DND-41 (cell line): ENCODE data around the gene TUBB2B.
"Not testable (repeated sequence)": the region's sequence is repeated elsewhere in the genome, so short reads cannot be mapped to it uniquely, and the experiment has no call there.

ENCODE experiments used
- EZH2 ChIP-seq: IDR thresholded peaks from 3 replicates; pipeline ENCODE4 v1.6.1; 2012; ENCODE audit warnings: borderline replicate concordance, low read depth, mild to moderate bottlenecking, moderate library complexity, low read length, inconsistent platforms; ENCODE audit not compliant: severe bottlenecking
- TF ChIP-seq, protein P1 (sequence below): IDR thresholded peaks from 2 replicates; pipeline ENCODE4 v1.5.1; 2012; ENCODE audit warnings: borderline replicate concordance, low read length, moderate library complexity, mild to moderate bottlenecking; ENCODE audit not compliant: poor library complexity, severe bottlenecking; ENCODE audit errors: extremely low read depth

DNA sequence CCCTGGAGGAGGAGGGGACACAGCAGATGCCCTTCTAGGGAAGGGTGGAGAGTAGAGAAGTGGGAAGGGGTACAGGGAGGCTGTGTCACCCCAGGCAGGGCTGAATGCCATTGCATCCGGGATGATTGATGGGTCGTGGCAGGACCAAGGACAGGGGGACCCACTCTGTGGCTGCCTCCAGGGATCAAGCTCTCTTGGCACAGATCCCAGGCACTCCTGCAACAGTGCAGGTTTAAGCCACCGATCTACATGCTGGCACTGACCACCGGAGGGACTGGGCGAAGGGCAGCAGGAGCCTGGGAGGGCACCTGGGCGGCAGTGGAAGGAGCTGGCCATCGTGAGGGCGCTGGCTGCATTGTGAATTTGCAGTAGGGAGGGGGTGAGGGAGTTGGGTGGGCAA, 47.5 kb downstream of the TUBB2B start:
- not testable (repeated sequence) for TF ChIP-seq EZH2
- TF ChIP-seq, protein P1, sequence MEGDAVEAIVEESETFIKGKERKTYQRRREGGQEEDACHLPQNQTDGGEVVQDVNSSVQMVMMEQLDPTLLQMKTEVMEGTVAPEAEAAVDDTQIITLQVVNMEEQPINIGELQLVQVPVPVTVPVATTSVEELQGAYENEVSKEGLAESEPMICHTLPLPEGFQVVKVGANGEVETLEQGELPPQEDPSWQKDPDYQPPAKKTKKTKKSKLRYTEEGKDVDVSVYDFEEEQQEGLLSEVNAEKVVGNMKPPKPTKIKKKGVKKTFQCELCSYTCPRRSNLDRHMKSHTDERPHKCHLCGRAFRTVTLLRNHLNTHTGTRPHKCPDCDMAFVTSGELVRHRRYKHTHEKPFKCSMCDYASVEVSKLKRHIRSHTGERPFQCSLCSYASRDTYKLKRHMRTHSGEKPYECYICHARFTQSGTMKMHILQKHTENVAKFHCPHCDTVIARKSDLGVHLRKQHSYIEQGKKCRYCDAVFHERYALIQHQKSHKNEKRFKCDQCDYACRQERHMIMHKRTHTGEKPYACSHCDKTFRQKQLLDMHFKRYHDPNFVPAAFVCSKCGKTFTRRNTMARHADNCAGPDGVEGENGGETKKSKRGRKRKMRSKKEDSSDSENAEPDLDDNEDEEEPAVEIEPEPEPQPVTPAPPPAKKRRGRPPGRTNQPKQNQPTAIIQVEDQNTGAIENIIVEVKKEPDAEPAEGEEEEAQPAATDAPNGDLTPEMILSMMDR = not testable (repeated sequence)
